HepG2 (cell line): ENCODE data around the gene CARD16. TPM values are rescaled to one million over a fixed set of nuclear protein-coding genes. Genes with fewer than 3 reads are reported as not detected.

Experiments used
- DZIP1 ChIP-seq: sonication (generic); formaldehyde crosslinking; IDR thresholded peaks from 2 replicates; pipeline ENCODE4 v1.5.0; 2020; ENCODE audit warnings: mild to moderate bottlenecking, missing genetic modification reagents
- EHMT2 ChIP-seq: fragments of 200-600 bp; sonication (generic); IDR thresholded peaks from 2 replicates; pipeline ENCODE4 v1.7.0; 2017; ENCODE audit warnings: antibody characterized with exemption, low read depth, low read length, borderline replicate concordance
- EP300 ChIP-seq, 3 experiments: sonication (generic) in 1 of 3; formaldehyde crosslinking in 1 of 3; IDR thresholded peaks; 2 replicates each; pipeline versions ENCODE4 v1.5.1 to v1.6.1; 2011 to 2020; ENCODE audit warnings: low read depth in 2 of 3, low read length in 2 of 3, borderline replicate concordance in 1 of 3, improper control_type of control experiment in 1 of 3, mild to moderate bottlenecking in 1 of 3, missing genetic modification reagents in 1 of 3, moderate library complexity in 1 of 3
- FIP1L1 ChIP-seq: fragments of 200-400 bp; formaldehyde crosslinking; IDR thresholded peaks from 2 replicates; pipeline ENCODE4 v1.6.1; 2018; ENCODE audit warnings: low read depth, mild to moderate bottlenecking, low read length, moderate library complexity, borderline replicate concordance; ENCODE audit not compliant: insufficient read depth
- GTF2F1 ChIP-seq: fragments of 150-350 bp; IDR thresholded peaks from 2 replicates; pipeline ENCODE4 v1.6.1; 2014; ENCODE audit warnings: low read length
- HIVEP1 ChIP-seq: sonication (generic); formaldehyde crosslinking; IDR thresholded peaks from 2 replicates; pipeline ENCODE4 v1.4.0; 2020; ENCODE audit warnings: mild to moderate bottlenecking, missing genetic modification reagents
- NR2F1 ChIP-seq, 2 experiments: fragments of 450-650 bp in 1 of 2; formaldehyde crosslinking in 1 of 2; IDR thresholded peaks; 2 replicates each; pipeline versions ENCODE4 v1.5.0 to v1.6.1; 2016 to 2020; ENCODE audit warnings: mild to moderate bottlenecking in 1 of 2, missing compliant biosample characterization in 1 of 2, missing genetic modification reagents in 1 of 2, moderate library complexity in 1 of 2
- REPIN1 ChIP-seq: sonication (generic); formaldehyde crosslinking; IDR thresholded peaks from 2 replicates; pipeline ENCODE4 v1.8.0; 2022; ENCODE audit warnings: missing genetic modification reagents, low read depth, mild to moderate bottlenecking, borderline replicate concordance
- TCF7L2 ChIP-seq: IDR thresholded peaks from 2 replicates; pipeline ENCODE4 v1.6.1; 2011; ENCODE audit warnings: mild to moderate bottlenecking, low read depth, low read length, moderate library complexity
- THAP7 ChIP-seq: sonication (generic); formaldehyde crosslinking; IDR thresholded peaks from 2 replicates; pipeline ENCODE4 v1.8.1; 2023; ENCODE audit warnings: mild to moderate bottlenecking, missing genetic modification reagents
- ZFP36 ChIP-seq: fragments of 150-350 bp; IDR thresholded peaks from 2 replicates; pipeline ENCODE4 v1.6.1; 2018; ENCODE audit warnings: borderline replicate concordance, low read length, low read depth; ENCODE audit not compliant: partially characterized antibody
- ZNF136 ChIP-seq: sonication (generic); formaldehyde crosslinking; IDR thresholded peaks from 2 replicates; pipeline ENCODE4 v1.8.1; 2022; ENCODE audit warnings: low read depth, mild to moderate bottlenecking, moderate library complexity, missing genetic modification reagents
- ZNF253 ChIP-seq: sonication (generic); formaldehyde crosslinking; IDR thresholded peaks from 2 replicates; pipeline ENCODE4 v1.8.0; 2022; ENCODE audit warnings: mild to moderate bottlenecking, missing genetic modification reagents, borderline replicate concordance
- ZNF430 ChIP-seq: sonication (generic); formaldehyde crosslinking; IDR thresholded peaks from 2 replicates; pipeline ENCODE4 v1.9.0; 2021; ENCODE audit warnings: mild to moderate bottlenecking, missing genetic modification reagents
- ZNF737 ChIP-seq: sonication (generic); formaldehyde crosslinking; IDR thresholded peaks from 2 replicates; pipeline ENCODE4 v1.5.0; 2020; ENCODE audit warnings: missing genetic modification reagents, mild to moderate bottlenecking, borderline replicate concordance
- polyA plus RNA-seq, 8 experiments: library from polyadenylated mRNA; depleted of rRNA in 3 of 8; stranded (reverse) in 7 of 8; unstranded in 1 of 8; fragments of >200 nt; fragmentation: Illumina TruSeq in 4 of 8; extraction: Trizol in 4 of 8; gene quantifications; 2 replicates each; pipeline versions ENCODE4 v1.2.1 to v1.2.3, GENCODE V29; 2011 to 2016; ENCODE audit warnings: low read depth in 4 of 8, missing spikeins in 1 of 8, mixed read lengths in 1 of 8; ENCODE audit not compliant: insufficient read depth in 1 of 8
- total RNA-seq, 5 experiments: library from RNA; depleted of rRNA; stranded (reverse); fragments of >200 nt; fragmentation: Illumina TruSeq; extraction: Trizol; gene quantifications; 2 replicates each; pipeline ENCODE4 v1.2.3, GENCODE V29; 2016; ENCODE audit warnings: low read depth in 1 of 5
- TF ChIP-seq, protein P1 (sequence below), 2 experiments: fragments of 450-650 bp in 1 of 2; sonication (generic) in 1 of 2; formaldehyde crosslinking in 1 of 2; IDR thresholded peaks; 2 replicates each; pipeline versions ENCODE4 v1.6.1 to v1.8.0; 2016 to 2022; ENCODE audit warnings: antibody characterized with exemption in 1 of 2, mild to moderate bottlenecking in 1 of 2, missing genetic modification reagents in 1 of 2

Gene CARD16
- total and polyA plus RNA-seq, 2 of the 13 experiments (the other 11 are each of a cell fraction or from before 2014, with no cell fraction given): 0.34 TPM; not detected in 1

- TF ChIP-seq, protein P1, sequence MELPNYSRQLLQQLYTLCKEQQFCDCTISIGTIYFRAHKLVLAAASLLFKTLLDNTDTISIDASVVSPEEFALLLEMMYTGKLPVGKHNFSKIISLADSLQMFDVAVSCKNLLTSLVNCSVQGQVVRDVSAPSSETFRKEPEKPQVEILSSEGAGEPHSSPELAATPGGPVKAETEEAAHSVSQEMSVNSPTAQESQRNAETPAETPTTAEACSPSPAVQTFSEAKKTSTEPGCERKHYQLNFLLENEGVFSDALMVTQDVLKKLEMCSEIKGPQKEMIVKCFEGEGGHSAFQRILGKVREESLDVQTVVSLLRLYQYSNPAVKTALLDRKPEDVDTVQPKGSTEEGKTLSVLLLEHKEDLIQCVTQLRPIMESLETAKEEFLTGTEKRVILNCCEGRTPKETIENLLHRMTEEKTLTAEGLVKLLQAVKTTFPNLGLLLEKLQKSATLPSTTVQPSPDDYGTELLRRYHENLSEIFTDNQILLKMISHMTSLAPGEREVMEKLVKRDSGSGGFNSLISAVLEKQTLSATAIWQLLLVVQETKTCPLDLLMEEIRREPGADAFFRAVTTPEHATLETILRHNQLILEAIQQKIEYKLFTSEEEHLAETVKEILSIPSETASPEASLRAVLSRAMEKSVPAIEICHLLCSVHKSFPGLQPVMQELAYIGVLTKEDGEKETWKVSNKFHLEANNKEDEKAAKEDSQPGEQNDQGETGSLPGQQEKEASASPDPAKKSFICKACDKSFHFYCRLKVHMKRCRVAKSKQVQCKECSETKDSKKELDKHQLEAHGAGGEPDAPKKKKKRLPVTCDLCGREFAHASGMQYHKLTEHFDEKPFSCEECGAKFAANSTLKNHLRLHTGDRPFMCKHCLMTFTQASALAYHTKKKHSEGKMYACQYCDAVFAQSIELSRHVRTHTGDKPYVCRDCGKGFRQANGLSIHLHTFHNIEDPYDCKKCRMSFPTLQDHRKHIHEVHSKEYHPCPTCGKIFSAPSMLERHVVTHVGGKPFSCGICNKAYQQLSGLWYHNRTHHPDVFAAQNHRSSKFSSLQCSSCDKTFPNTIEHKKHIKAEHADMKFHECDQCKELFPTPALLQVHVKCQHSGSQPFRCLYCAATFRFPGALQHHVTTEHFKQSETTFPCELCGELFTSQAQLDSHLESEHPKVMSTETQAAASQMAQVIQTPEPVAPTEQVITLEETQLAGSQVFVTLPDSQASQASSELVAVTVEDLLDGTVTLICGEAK (IDR thresholded peaks at IDR 0.05): no peak
- TF ChIP-seq, protein P1 (CRISPR knock-in tag; IDR thresholded peaks at IDR 0.05): no peak; the same call in 1 of the 2 replicates
- TF ChIP-seq THAP7 (no peak), ZNF136 (no peak), ZFP36 (no peak), ZNF253 (CRISPR knock-in tag) (no peak), NR2F1 (CRISPR knock-in tag; IDR thresholded peaks at IDR 0.05) (no peak), EP300 (IDR thresholded peaks at IDR 0.05; ENCODE audit: low read depth in 2 of 2, low read length in 2 of 2) (peak in 1 of 2 experiments; percentile 86; a peak in 2 of 4 replicates), EP300 (CRISPR knock-in tag; IDR thresholded peaks at IDR 0.05; ENCODE audit: borderline replicate concordance) (no peak), TCF7L2 (peak; percentile 49; the same call in 1 of the 2 replicates), EHMT2 (no peak), GTF2F1 (no peak), REPIN1 (CRISPR knock-in tag) (no peak; the same call in 1 of the 2 replicates), ZNF737 (CRISPR knock-in tag) (no peak), DZIP1 (no peak), ZNF430 (CRISPR knock-in tag) (no peak), HIVEP1 (no peak), FIP1L1 (no peak)
Measured at GRCh38 chr11:105051559-105051958, 6.4 kb upstream of the CARD16 start (continued).
